HCT116 (cell line): ENCODE measurements around the gene GBE1. TPM values are rescaled to one million over a fixed set of nuclear protein-coding genes. Genes with fewer than 3 reads are reported as not detected.

Experiments
- ATAC-seq: fragments of 200-7000 bp; cut with Tn5 transposase; 2 replicates; pipeline ENCODE4 v1.9.1; 2020; ENCODE audit warnings: mild to moderate bottlenecking, moderate library complexity
- BruUV-seq: library from RNA; stranded (reverse); fragments of 400-500 nt; replicated peaks from 2 replicates; lab custom pipeline; 2021; lab: Mats Ljungman, UMichigan
- CTCF ChIA-PET: fragments of 300-600 bp; sonication (Branson Sonifier 250); formaldehyde crosslinking; loops from one replicate; lab custom pipeline; 2021; ENCODE audit warnings: antibody characterized with exemption; lab: Charles Lee
- POLR2A ChIA-PET: fragments of 300-600, 350-600 bp; sonication (Branson Sonifier 250); formaldehyde crosslinking; loops from one replicate; lab custom pipeline; 2021; ENCODE audit warnings: antibody characterized with exemption; lab: Charles Lee
- RAD21 ChIA-PET, 2 experiments: fragments of 300-600 bp; sonication (Branson Sonifier 250); formaldehyde crosslinking; loops; one replicate each; lab custom pipeline; 2023; ENCODE audit warnings: low total read pairs in 2 of 2; ENCODE audit not compliant: uncharacterized antibody in 2 of 2, unreplicated experiment in 2 of 2, low non-redundant PET in 1 of 2; lab: Charles Lee
- DNase-seq: peaks from one replicate; pipeline ENCODE4 v3.0.0-alpha.2; 2010; ENCODE audit warnings: low read depth, low spot score
- H2AFZ ChIP-seq: fragments of 200-600 bp; shearing (Covaris generic), sonication (generic); 2 replicates; pipeline ENCODE4 v1.6.1; 2017; ENCODE audit warnings: low read depth, mixed run types, mixed read lengths, antibody characterized with exemption, low read length; ENCODE audit not compliant: poor library complexity, severe bottlenecking
- H3K27ac ChIP-seq: 2 replicates; pipeline ENCODE4 v1.5.1; 2012; ENCODE audit warnings: low read depth, low read length
- H3K27me3 ChIP-seq: fragments of 200-600 bp; sonication (generic); 2 replicates; pipeline ENCODE4 v1.6.1; 2016; ENCODE audit warnings: mixed run types, low read length, mixed read lengths; ENCODE audit not compliant: insufficient read depth
- H3K36me3 ChIP-seq, 2 experiments: fragments of 200-500 bp in 1 of 2; fragments of 200-600 bp in 1 of 2; sonication (Bioruptor generic) in 1 of 2; sonication (generic) in 1 of 2; 2 replicates each; pipeline versions ENCODE4 v1.5.1 to v1.6.1; 2014 to 2016; ENCODE audit warnings: low read length in 2 of 2, inconsistent platforms in 1 of 2, mixed read lengths in 1 of 2, mixed run types in 1 of 2; ENCODE audit not compliant: insufficient read depth in 2 of 2, control insufficient read depth in 1 of 2
- H3K4me1 ChIP-seq, 2 experiments: fragments of 200-600 bp in 1 of 2; sonication (generic) in 1 of 2; 2 replicates each; pipeline versions ENCODE4 v1.5.1 to v1.6.1; 2012 to 2017; ENCODE audit warnings: low read length in 2 of 2, inconsistent platforms in 1 of 2, mild to moderate bottlenecking in 1 of 2, mixed read lengths in 1 of 2, mixed run types in 1 of 2, moderate library complexity in 1 of 2; ENCODE audit not compliant: insufficient read depth in 2 of 2, control insufficient read depth in 1 of 2
- H3K4me2 ChIP-seq: fragments of 200-600 bp; sonication (generic); 2 replicates; pipeline ENCODE4 v1.6.1; 2017; ENCODE audit warnings: mixed run types, low read length, mixed read lengths
- H3K4me3 ChIP-seq, 2 experiments: fragments of 200-600 bp in 1 of 2; sonication (generic) in 1 of 2; replicated peaks in 1 of 2; 2 replicates each; pipeline ENCODE4 v1.5.1; 2011 to 2016; ENCODE audit warnings: low read length in 2 of 2, control low read depth in 1 of 2, low read depth in 1 of 2, mild to moderate bottlenecking in 1 of 2, mixed read lengths in 1 of 2, mixed run types in 1 of 2
- H3K79me2 ChIP-seq: fragments of 200-600 bp; sonication (generic); 2 replicates; pipeline ENCODE4 v1.6.1; 2017; ENCODE audit warnings: mild to moderate bottlenecking, mixed run types, low read length, moderate library complexity, mixed read lengths; ENCODE audit not compliant: insufficient read depth
- H3K9ac ChIP-seq: fragments of 200-600 bp; sonication (generic); 2 replicates; pipeline ENCODE4 v1.6.1; 2016; ENCODE audit warnings: low read length, mixed read lengths
- H3K9me2 ChIP-seq: fragments of 200-600 bp; sonication (generic), shearing (Covaris generic); 2 replicates; pipeline ENCODE4 v1.6.1; 2017; ENCODE audit warnings: mixed run types, mild to moderate bottlenecking, moderate library complexity; ENCODE audit not compliant: insufficient read depth
- H3K9me3 ChIP-seq, 2 experiments: fragments of 200-500 bp in 1 of 2; fragments of 200-600 bp in 1 of 2; sonication (Bioruptor generic) in 1 of 2; sonication (generic) in 1 of 2; 2 replicates each; pipeline ENCODE4 v1.6.1; 2014 to 2017; ENCODE audit warnings: low read length in 2 of 2, mixed read lengths in 2 of 2, inconsistent platforms in 1 of 2, low read depth in 1 of 2, mild to moderate bottlenecking in 1 of 2, mixed run types in 1 of 2, moderate library complexity in 1 of 2; ENCODE audit not compliant: control insufficient read depth in 1 of 2, insufficient read depth in 1 of 2
- H4K20me1 ChIP-seq: fragments of 200-600 bp; sonication (generic), shearing (Covaris generic); 2 replicates; pipeline ENCODE4 v1.6.1; 2017; ENCODE audit warnings: mixed run types, mild to moderate bottlenecking, moderate library complexity; ENCODE audit not compliant: insufficient read depth
- ATF3 ChIP-seq: IDR thresholded peaks from 2 replicates; pipeline ENCODE4 v1.6.1; 2012
- CBX3 ChIP-seq: IDR thresholded peaks from 2 replicates; pipeline ENCODE4 v1.6.1; 2012; ENCODE audit warnings: low read depth
- CEBPB ChIP-seq: IDR thresholded peaks from 2 replicates; pipeline ENCODE4 v1.6.1; 2012; ENCODE audit warnings: low read depth
- EGR1 ChIP-seq: IDR thresholded peaks from 2 replicates; pipeline ENCODE4 v1.6.1; 2012; ENCODE audit warnings: low read depth
- ELF1 ChIP-seq: IDR thresholded peaks from 2 replicates; pipeline ENCODE4 v1.6.1; 2012; ENCODE audit warnings: low read depth, borderline replicate concordance
- EZH2 ChIP-seq: fragments of 200-600 bp; sonication (generic); IDR thresholded peaks from 2 replicates; pipeline ENCODE4 v1.6.1; 2017; ENCODE audit warnings: antibody characterized with exemption, mixed run types
- EZH2phosphoT487 ChIP-seq: fragments of 200-600 bp; IDR thresholded peaks from 2 replicates; pipeline ENCODE4 v1.6.1; 2018; ENCODE audit warnings: antibody characterized with exemption, borderline replicate concordance
- MAX ChIP-seq: IDR thresholded peaks from 2 replicates; pipeline ENCODE4 v1.6.1; 2012
- POLR2A ChIP-seq: IDR thresholded peaks from 2 replicates; pipeline ENCODE4 v1.7.0; 2011; ENCODE audit warnings: borderline replicate concordance; ENCODE audit not compliant: insufficient read depth, insufficient read length; ENCODE audit errors: extremely low read depth
- RAD21 ChIP-seq: IDR thresholded peaks from 2 replicates; pipeline ENCODE4 v1.6.1; 2012; ENCODE audit warnings: low read depth, mild to moderate bottlenecking
- REST ChIP-seq: IDR thresholded peaks from 2 replicates; pipeline ENCODE4 v1.6.1; 2012; ENCODE audit warnings: low read depth
- SIN3A ChIP-seq: IDR thresholded peaks from 2 replicates; pipeline ENCODE4 v1.6.1; 2012; ENCODE audit warnings: low read depth
- SRF ChIP-seq: IDR thresholded peaks from 2 replicates; pipeline ENCODE4 v1.6.1; 2012; ENCODE audit warnings: low read depth
- TCF7L2 ChIP-seq: IDR thresholded peaks from 2 replicates; pipeline ENCODE4 v1.7.0; 2011; ENCODE audit warnings: borderline replicate concordance, inconsistent platforms; ENCODE audit not compliant: insufficient read depth, insufficient read length; ENCODE audit errors: extremely low read depth
- YY1 ChIP-seq: IDR thresholded peaks from 2 replicates; pipeline ENCODE4 v1.6.1; 2011; ENCODE audit warnings: low read length, low read depth, moderate library complexity, mild to moderate bottlenecking; ENCODE audit not compliant: insufficient replicate concordance; ENCODE audit errors: extremely low read depth
- ZNF274 ChIP-seq: fragments of 200-500 bp; sonication (Bioruptor generic); IDR thresholded peaks from 2 replicates; pipeline ENCODE4 v1.6.1; 2014; ENCODE audit warnings: mild to moderate bottlenecking, low read depth, low read length, inconsistent platforms
- intact Hi-C: fragments of 100-400 bp; cut with micrococcal nuclease; formaldehyde crosslinking; loops from 2 replicates; pipeline ENCODE4 v1.10.0; 2022
- total RNA-seq: library from RNA; stranded (reverse); gene quantifications from one replicate; pipeline ENCODE4 v1.2.1, GENCODE V29; 2021; ENCODE audit not compliant: unreplicated experiment

GBE1 gene
- total RNA-seq, 1 experiment from 2014 or later = 27.7 TPM

- TF ChIP-seq ELF1 (no peak), ATF3 (no peak), MAX (no peak)
Measured at GRCh38 chr3:81581966-81582599, 179.4 kb downstream of the GBE1 start (continued).

GRCh38 chr3:81580355-81580754, 181.1 kb downstream of the GBE1 start:
- Histone ChIP-seq H2AFZ (no peak overlapping the region), H3K27me3 (no peaks in the 10 kb centered on the region), H3K9me3 (no peaks in the 10 kb centered on the region), H3K9ac (no peak overlapping the region), H3K4me2 (no peak overlapping the region), H3K36me3 (no peaks in the 10 kb centered on the region), H3K9me2 (no peaks in the 10 kb centered on the region), H3K79me2 (no peaks in the 10 kb centered on the region), H3K27ac (no peak overlapping the region), H3K4me1 (no peaks in the 10 kb centered on the region), H4K20me1 (no peaks in the 10 kb centered on the region), H3K4me3 (no peak overlapping the region)
- no TSS peak for BruUV-seq
- CTCF ChIA-PET = no interaction called here
- intact Hi-C loops = no loop called here
- DNase-seq (no peak), ATAC-seq (no peak)
- POLR2A ChIA-PET = no interaction called here
- RAD21 ChIA-PET = no interaction called here
- TF ChIP-seq TCF7L2 (no peak), CBX3 (no peak), EZH2 (no peak), EGR1 (no peak)

- no peak for ATAC-seq
- no peaks in the 10 kb centered on the region for H3K9me2 ChIP-seq
- no peaks in the 10 kb centered on the region for H3K36me3 ChIP-seq
- RAD21 ChIA-PET = no interaction called here
- no peak overlapping the region for H3K4me2 ChIP-seq
- no TSS peak for BruUV-seq
- no peaks in the 10 kb centered on the region for H4K20me1 ChIP-seq
- intact Hi-C loops = no loop called here
- H3K9ac ChIP-seq = no peak overlapping the region
- H3K4me1 ChIP-seq = no peaks in the 10 kb centered on the region
- POLR2A ChIA-PET = no interaction called here
- CTCF ChIA-PET = no interaction called here
- no peaks in the 10 kb centered on the region for H3K9me3 ChIP-seq
- no peak overlapping the region for H2AFZ ChIP-seq
- H3K79me2 ChIP-seq = no peaks in the 10 kb centered on the region
- H3K27ac ChIP-seq = no peak overlapping the region
- H3K4me3 ChIP-seq = no peak overlapping the region
- no peaks in the 10 kb centered on the region for H3K27me3 ChIP-seq
- no peak for DNase-seq
- no peak for TF ChIP-seq SIN3A
- no peak for TF ChIP-seq RAD21
- TF ChIP-seq CEBPB = no peak
- TF ChIP-seq MAX = no peak
- TF ChIP-seq ELF1 = no peak
- no peak for TF ChIP-seq REST
- TF ChIP-seq EZH2phosphoT487 = no peak
- TF ChIP-seq ZNF274 = no peak
- TF ChIP-seq EGR1 = no peak
- no peak for TF ChIP-seq POLR2A
- no peak for TF ChIP-seq SRF
- no peak for TF ChIP-seq YY1
Measured at GRCh38 chr3:81579744-81580143, 181.7 kb downstream of the GBE1 start.
